HG02759 (cell line): ENCODE measurements around the gene CHP1.
"Not testable (repeated sequence)": the region's sequence is repeated elsewhere in the genome, so short reads cannot be mapped to it uniquely, and the experiment has no call there.

Source experiments
- ATAC-seq: cut with Tn5 transposase; IDR thresholded peaks from one replicate; pipeline ENCODE4 v1.9.1; 2021; ENCODE audit warnings: mild to moderate bottlenecking, moderate library complexity; ENCODE audit not compliant: unreplicated experiment

CHP1 gene

GRCh38 chr15:41289953-41290352 lies 58.9 kb downstream of the CHP1 start:
- no peak for ATAC-seq

GRCh38 chr15:41291065-41291631 lies 60.1 kb downstream of the CHP1 start:
- peak; percentile 88 for ATAC-seq

GRCh38 chr15:41292521-41292920 lies 61.5 kb downstream of the CHP1 start:
- no peak for ATAC-seq

GRCh38 chr15:41301139-41301538 lies 70.1 kb downstream of the CHP1 start:
- ATAC-seq, result not testable (repeated sequence)

GRCh38 chr15:41301587-41301986 lies 70.5 kb downstream of the CHP1 start:
- no peak for ATAC-seq

GRCh38 chr15:41304149-41304770 lies 73.2 kb downstream of the CHP1 start:
- no peak for ATAC-seq

GRCh38 chr15:41307679-41308078 lies 76.6 kb downstream of the CHP1 start:
- no peak for ATAC-seq

GRCh38 chr15:41309226-41309905 lies 78.3 kb downstream of the CHP1 start:
- no peak for ATAC-seq

GRCh38 chr15:41320805-41321330 lies 89.8 kb downstream of the CHP1 start:
- not testable (repeated sequence) for ATAC-seq

GRCh38 chr15:41323611-41324010 lies 92.5 kb downstream of the CHP1 start:
- no peak for ATAC-seq

- no peak for ATAC-seq
Measured at GRCh38 chr15:41331281-41331680, 100.2 kb downstream of the CHP1 start.
